ENCODE results near the gene IL34.

IL34 gene

DNA sequence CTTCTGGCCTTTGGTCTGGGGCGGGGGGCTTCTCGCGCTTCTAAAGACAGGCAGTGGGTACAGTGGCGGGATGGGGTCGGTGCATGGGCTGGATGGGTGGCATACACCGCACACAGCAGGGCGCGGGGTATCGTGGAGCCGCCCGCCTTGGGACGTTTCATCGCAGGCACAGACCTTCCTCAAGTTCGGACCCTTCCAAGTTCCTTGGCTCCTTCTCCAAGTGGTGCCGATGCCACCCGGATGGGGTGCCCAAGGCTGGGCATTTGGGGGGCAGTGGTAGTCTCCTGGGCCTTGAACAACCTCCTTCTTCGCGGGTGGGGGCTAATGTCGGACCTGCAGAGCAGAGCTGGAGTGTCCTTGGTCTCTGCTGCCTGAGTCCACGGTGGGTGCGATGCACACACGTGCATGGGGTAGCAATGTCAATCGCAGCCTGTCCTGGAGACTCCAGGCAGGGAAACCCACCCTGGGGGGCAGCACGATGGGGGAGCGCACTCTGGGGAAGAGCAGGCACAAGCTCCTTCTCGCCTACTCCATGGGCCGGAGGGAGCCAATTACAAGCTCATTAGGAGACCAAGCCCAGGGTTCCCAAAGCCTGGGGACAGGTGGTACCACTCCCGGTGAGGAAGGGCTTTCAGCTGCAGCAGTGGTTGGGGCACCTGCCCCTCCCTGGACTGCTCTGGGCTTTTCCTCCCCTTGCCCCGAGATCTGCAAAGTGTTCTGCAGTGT, 40.2 kb downstream of the IL34 start:
- H4K20me1 ChIP-seq (ENCODE audit: low read depth, low read length) = no peaks in the 10 kb centered on the region
- no peaks in the 10 kb centered on the region for H3K79me2 ChIP-seq (ENCODE audit: insufficient read depth, low read length)
- no peaks in the 10 kb centered on the region for H3K36me3 ChIP-seq (ENCODE audit: low read length)
- no peak overlapping the region for H2AFZ ChIP-seq (ENCODE audit: low read depth, low read length, severe bottlenecking)
- no peaks in the 10 kb centered on the region for H3K9me2 ChIP-seq (replicated peaks; ENCODE audit: insufficient read depth, low read length)
- H3K27ac ChIP-seq (ENCODE audit: low read depth, low read length) = no peak overlapping the region
- H3K9ac ChIP-seq (ENCODE audit: low read length) = no peak overlapping the region
- no peak overlapping the region for H3K4me2 ChIP-seq (ENCODE audit: low read depth, low read length, poor library complexity, severe bottlenecking)
- no peak overlapping the region for H3K4me3 ChIP-seq (ENCODE audit: insufficient read depth, low read length, poor library complexity, severe bottlenecking)
- H3K27me3 ChIP-seq (ENCODE audit: low read length) = no peaks in the 10 kb centered on the region
- H3F3A ChIP-seq (ENCODE audit: insufficient read depth) = no peaks in the 10 kb centered on the region
- H3K9me3 ChIP-seq (ENCODE audit: insufficient read depth, low read length) = no peaks in the 10 kb centered on the region
- TF ChIP-seq EZH2phosphoT487 (conservative IDR thresholded peaks at IDR 0.05; ENCODE audit: low read length) = no peak
- TF ChIP-seq, protein P1, sequence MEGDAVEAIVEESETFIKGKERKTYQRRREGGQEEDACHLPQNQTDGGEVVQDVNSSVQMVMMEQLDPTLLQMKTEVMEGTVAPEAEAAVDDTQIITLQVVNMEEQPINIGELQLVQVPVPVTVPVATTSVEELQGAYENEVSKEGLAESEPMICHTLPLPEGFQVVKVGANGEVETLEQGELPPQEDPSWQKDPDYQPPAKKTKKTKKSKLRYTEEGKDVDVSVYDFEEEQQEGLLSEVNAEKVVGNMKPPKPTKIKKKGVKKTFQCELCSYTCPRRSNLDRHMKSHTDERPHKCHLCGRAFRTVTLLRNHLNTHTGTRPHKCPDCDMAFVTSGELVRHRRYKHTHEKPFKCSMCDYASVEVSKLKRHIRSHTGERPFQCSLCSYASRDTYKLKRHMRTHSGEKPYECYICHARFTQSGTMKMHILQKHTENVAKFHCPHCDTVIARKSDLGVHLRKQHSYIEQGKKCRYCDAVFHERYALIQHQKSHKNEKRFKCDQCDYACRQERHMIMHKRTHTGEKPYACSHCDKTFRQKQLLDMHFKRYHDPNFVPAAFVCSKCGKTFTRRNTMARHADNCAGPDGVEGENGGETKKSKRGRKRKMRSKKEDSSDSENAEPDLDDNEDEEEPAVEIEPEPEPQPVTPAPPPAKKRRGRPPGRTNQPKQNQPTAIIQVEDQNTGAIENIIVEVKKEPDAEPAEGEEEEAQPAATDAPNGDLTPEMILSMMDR (IDR thresholded peaks at IDR 0.05; ENCODE audit: insufficient read depth, low read length, poor library complexity, severe bottlenecking) = no peak

DNA sequence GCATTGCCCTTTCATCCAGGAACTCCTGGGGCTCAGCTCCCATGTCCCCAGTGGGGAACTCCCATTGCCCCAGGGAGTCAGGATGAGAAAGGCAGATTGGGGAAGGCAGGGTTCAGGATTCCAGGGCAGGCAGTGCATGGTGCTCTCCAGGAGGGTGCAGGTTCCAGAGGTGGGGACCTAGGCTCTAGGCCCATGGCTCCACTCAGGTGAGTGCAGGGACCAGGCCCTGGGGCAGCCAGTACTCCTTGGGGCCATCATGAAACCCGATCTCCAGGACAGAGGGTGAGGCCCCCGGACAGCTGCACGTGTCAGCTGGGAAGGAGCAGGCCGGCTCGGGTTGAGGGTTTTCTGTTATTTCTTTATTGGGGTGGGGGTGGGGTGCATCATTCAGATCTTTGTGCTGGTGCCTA, 40.7 kb downstream of the IL34 start:
- H2AFZ ChIP-seq (ENCODE audit: low read depth, low read length, severe bottlenecking) = no peak overlapping the region
- no peaks in the 10 kb centered on the region for H3K79me2 ChIP-seq (ENCODE audit: insufficient read depth, low read length)
- H3K36me3 ChIP-seq (ENCODE audit: low read length) = no peaks in the 10 kb centered on the region
- no peak for TF ChIP-seq EZH2phosphoT487 (conservative IDR thresholded peaks at IDR 0.05; ENCODE audit: low read length)
- TF ChIP-seq, protein P1 (IDR thresholded peaks at IDR 0.05; ENCODE audit: insufficient read depth, low read length, poor library complexity, severe bottlenecking) = no peak
- no peak overlapping the region for H3K4me3 ChIP-seq (ENCODE audit: insufficient read depth, low read length, poor library complexity, severe bottlenecking)
- no peaks in the 10 kb centered on the region for H3K9me3 ChIP-seq (ENCODE audit: insufficient read depth, low read length)
- no peaks in the 10 kb centered on the region for H3F3A ChIP-seq (ENCODE audit: insufficient read depth)
- no peak overlapping the region for H3K9ac ChIP-seq (ENCODE audit: low read length)
- H3K9me2 ChIP-seq (replicated peaks; ENCODE audit: insufficient read depth, low read length) = no peaks in the 10 kb centered on the region
- no peak overlapping the region for H3K4me2 ChIP-seq (ENCODE audit: low read depth, low read length, poor library complexity, severe bottlenecking)
- H4K20me1 ChIP-seq (ENCODE audit: low read depth, low read length) = no peaks in the 10 kb centered on the region
- no peak overlapping the region for H3K27ac ChIP-seq (ENCODE audit: low read depth, low read length)
- no peaks in the 10 kb centered on the region for H3K27me3 ChIP-seq (ENCODE audit: low read length)

- no peaks in the 10 kb centered on the region for H3K79me2 ChIP-seq (ENCODE audit: insufficient read depth, low read length)
- no peak overlapping the region for H3K4me3 ChIP-seq (ENCODE audit: insufficient read depth, low read length, poor library complexity, severe bottlenecking)
- no peaks in the 10 kb centered on the region for H3F3A ChIP-seq (ENCODE audit: insufficient read depth)
- no peak for TF ChIP-seq EZH2phosphoT487 (conservative IDR thresholded peaks at IDR 0.05; ENCODE audit: low read length)
- TF ChIP-seq, protein P1 (IDR thresholded peaks at IDR 0.05; ENCODE audit: insufficient read depth, low read length, poor library complexity, severe bottlenecking) = no peak
- no peak overlapping the region for H3K9ac ChIP-seq (ENCODE audit: low read length)
- no peaks in the 10 kb centered on the region for H3K9me2 ChIP-seq (replicated peaks; ENCODE audit: insufficient read depth, low read length)
- no peak overlapping the region for H2AFZ ChIP-seq (ENCODE audit: low read depth, low read length, severe bottlenecking)
- H3K4me2 ChIP-seq (ENCODE audit: low read depth, low read length, poor library complexity, severe bottlenecking) = no peak overlapping the region
- no peaks in the 10 kb centered on the region for H3K27me3 ChIP-seq (ENCODE audit: low read length)
- no peaks in the 10 kb centered on the region for H3K9me3 ChIP-seq (ENCODE audit: insufficient read depth, low read length)
- H3K36me3 ChIP-seq (ENCODE audit: low read length) = no peaks in the 10 kb centered on the region
- H3K27ac ChIP-seq (ENCODE audit: low read depth, low read length) = no peak overlapping the region
- H4K20me1 ChIP-seq (ENCODE audit: low read depth, low read length) = no peaks in the 10 kb centered on the region
Measured at GRCh38 chr16:70687671-70688245, 41.4 kb downstream of the IL34 start.

Measured in SU-DHL-6 (cell line).